ENCODE measurements around the gene MLEC.

The MLEC gene

DNA sequence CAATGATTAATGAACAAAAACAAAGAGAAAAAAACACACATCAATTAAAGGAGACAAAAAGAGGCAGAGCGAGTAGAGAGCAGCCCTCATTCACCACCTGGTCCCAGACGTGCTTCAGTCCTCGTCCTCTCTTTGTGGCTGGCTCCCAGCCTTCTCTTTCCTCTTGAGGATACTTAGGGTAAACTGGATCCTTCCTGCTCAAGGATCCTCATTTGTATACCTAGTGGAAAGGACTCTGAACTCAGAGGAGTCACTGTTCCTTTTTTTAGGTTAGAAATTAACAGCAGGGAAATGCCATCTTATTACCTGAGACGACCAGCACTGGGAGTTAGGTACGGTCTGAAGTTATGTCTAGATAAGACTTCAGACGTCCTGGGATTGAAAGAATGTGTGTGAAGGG lies 9.7 kb downstream of the MLEC start:
- no peak overlapping the region for H3K27ac ChIP-seq
- TF ChIP-seq ZFX (IDR thresholded peaks at IDR 0.05; ENCODE audit: borderline replicate concordance) (no peak), CTCF (IDR thresholded peaks at IDR 0.05) (no peak)

DNA sequence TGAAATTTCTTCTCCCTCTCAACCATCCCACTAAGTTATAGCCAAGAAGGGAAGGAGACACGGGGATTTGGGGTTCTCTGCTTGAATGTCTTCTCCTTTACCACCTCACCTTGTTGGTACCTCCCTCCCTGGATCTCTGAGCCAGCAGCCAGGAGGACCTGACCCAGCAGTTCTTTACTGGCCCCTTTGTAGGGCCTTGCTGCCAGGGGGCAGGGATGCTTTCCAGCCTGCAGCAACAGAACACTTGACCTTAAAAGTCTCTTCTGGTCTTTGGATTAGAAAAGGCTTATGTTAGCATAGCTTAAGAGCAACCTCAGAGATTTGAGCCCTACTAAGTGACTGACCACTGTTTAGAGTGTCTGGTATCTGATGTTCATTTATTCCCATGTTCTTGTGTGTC lies 10.4 kb downstream of the MLEC start:
- no peak overlapping the region for H3K27ac ChIP-seq
- TF ChIP-seq ZFX (IDR thresholded peaks at IDR 0.05; ENCODE audit: borderline replicate concordance), result no peak
- no peak for TF ChIP-seq CTCF (IDR thresholded peaks at IDR 0.05)

- H3K27ac ChIP-seq, result no peak overlapping the region
- no peak for TF ChIP-seq ZFX (IDR thresholded peaks at IDR 0.05; ENCODE audit: borderline replicate concordance)
- no peak for TF ChIP-seq CTCF (IDR thresholded peaks at IDR 0.05)
Measured at GRCh38 chr12:120698665-120699064, 11.7 kb downstream of the MLEC start.

DNA sequence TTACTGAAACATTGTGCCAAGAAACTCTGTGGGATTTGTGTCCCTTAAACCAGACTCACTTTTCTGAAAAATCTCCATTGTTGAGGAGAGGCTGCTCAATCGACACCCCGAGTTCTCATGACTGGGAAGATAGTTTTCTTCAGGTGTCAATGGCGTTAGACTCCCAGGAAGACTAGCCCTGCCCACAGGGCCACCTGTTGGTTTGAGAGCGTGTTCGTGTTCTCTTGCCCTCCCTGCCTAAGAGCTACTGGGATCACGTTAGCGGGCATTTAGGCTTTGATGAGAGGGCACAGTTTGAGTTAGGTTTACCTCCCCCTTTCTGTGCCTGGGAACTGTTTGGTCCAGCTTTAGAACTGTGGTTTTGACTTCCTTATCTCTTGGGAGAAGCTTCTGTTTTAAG lies 12.6 kb downstream of the MLEC start:
- no peak overlapping the region for H3K27ac ChIP-seq
- TF ChIP-seq CTCF (IDR thresholded peaks at IDR 0.05) (no peak), ZFX (IDR thresholded peaks at IDR 0.05; ENCODE audit: borderline replicate concordance) (no peak)

DNA sequence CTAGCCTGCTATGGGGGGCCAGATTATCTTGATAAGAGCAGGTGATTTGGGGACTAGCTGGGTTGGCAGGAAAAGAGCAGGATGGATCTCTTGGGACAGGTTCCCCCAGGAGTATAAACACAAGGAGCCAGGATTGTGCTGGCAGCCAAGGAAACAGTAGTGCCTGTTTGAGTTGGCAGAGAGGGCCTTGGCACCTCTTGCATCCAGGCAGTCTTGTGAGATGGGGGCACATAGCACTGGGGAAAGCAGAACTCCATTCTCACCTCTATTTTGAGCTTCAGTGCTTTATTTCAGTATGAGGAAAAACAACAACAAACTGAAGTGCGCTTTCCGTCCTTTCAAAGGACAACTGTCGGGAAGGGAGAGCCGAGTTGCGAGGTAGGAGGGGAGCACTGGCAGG lies 13.9 kb downstream of the MLEC start:
- TF ChIP-seq CTCF (IDR thresholded peaks at IDR 0.05) (no peak), ZFX (IDR thresholded peaks at IDR 0.05; ENCODE audit: borderline replicate concordance) (no peak)
- H3K27ac ChIP-seq, result no peak overlapping the region

DNA sequence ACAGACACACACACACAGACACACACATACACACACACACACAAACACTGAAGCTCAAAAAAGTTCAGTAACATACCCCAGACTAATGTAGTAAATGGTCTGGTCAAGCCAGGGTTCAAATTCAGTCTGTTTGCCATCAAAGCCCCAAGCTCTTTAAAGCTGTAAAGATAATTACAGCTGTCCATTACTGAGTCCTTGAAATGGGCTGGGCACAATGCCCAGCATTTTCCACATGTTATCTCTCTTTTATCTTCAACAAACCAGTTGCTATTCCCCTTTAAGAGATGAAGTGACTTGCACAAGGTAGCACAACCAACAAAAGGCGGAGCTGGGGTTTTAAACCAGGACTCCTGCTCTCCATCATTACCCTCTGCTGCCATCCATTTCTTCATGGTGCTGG lies 15.7 kb downstream of the MLEC start:
- no peak for TF ChIP-seq ZFX (IDR thresholded peaks at IDR 0.05; ENCODE audit: borderline replicate concordance)
- no peak for TF ChIP-seq CTCF (IDR thresholded peaks at IDR 0.05)
- no peak overlapping the region for H3K27ac ChIP-seq

DNA sequence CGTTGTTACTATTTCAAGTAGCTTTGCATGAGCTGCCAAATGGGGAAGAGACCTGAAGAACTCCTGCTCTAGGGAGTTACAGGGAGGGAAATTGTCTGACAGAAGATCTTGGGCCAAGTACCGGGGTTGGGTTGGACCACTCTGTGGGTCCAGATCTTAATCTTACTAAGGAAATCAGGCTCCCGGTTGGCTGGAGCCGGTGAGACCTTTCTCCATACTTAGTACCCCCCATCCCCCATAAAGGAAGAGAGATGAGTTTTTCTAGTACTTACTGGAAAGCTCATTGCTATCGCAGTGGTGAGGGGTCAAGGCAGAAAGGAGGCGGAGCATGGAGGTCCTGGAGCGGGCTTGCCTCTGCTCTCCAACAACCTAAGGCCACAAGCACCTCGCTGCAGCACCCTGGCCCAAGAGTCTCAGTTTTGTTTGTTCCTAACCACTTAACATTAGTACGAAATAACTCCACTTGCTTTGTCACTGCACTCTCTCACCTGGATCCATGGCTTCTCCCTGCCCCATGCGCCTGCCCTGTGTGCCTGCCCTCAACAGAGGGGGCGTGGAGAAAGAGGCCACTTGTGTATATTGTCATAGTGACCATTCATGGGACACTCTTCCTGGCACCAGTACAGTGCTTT lies 16.5 kb downstream of the MLEC start:
- H3K27ac ChIP-seq, result no peak overlapping the region
- TF ChIP-seq ZFX (IDR thresholded peaks at IDR 0.05; ENCODE audit: borderline replicate concordance) (no peak), CTCF (IDR thresholded peaks at IDR 0.05) (no peak)

All from 22Rv1 (cell line).